ENCODE results near the gene SAMD9L. TPM values are rescaled to one million over a fixed set of nuclear protein-coding genes. Genes with fewer than 3 reads are reported as not detected.

Gene SAMD9L
- polyA plus RNA-seq (ENCODE audit: insufficient read length in 4 of 4), result 1 to 10 TPM; 2.3 to 5.1 (median 3.4) TPM

GRCh38 chr7:93148144-93148543 is at the start of gene SAMD9L:
Gene SAMD9L (minus strand): TSS chr7:93148385. CDS start chr7:93135971, 12,414 bp downstream.
- no peak for DNase-seq (ENCODE audit: low read depth in 4 of 4, low spot score in 2 of 4)

- DNase-seq (ENCODE audit: low read depth in 4 of 4, low spot score in 2 of 4), result no peak
These were observed 48.2 kb upstream of the SAMD9L start for GRCh38 chr7:93196336-93196735.

GRCh38 chr7:93194386-93194785 is 46.2 kb upstream of the SAMD9L start:
- no peak for DNase-seq (ENCODE audit: low read depth in 4 of 4, low spot score in 2 of 4)

- no peak for DNase-seq (ENCODE audit: low read depth in 4 of 4, low spot score in 2 of 4)
These were observed 40.9 kb upstream of the SAMD9L start for GRCh38 chr7:93188870-93189634.

- DNase-seq (ENCODE audit: low read depth in 4 of 4, low spot score in 2 of 4), result no peak
These were observed 37.3 kb upstream of the SAMD9L start for GRCh38 chr7:93185303-93186027.

GRCh38 chr7:93179173-93179572 is 31.0 kb upstream of the SAMD9L start:
- no peak for DNase-seq (ENCODE audit: low read depth in 4 of 4, low spot score in 2 of 4)

GRCh38 chr7:93178213-93178612 is 30.0 kb upstream of the SAMD9L start:
- DNase-seq (ENCODE audit: low read depth in 4 of 4, low spot score in 2 of 4), result no peak

GRCh38 chr7:93176992-93177580 is 28.9 kb upstream of the SAMD9L start:
- no peak for DNase-seq (ENCODE audit: low read depth in 4 of 4, low spot score in 2 of 4)

GRCh38 chr7:93175219-93175618 is 27.0 kb upstream of the SAMD9L start:
- DNase-seq (ENCODE audit: low read depth in 4 of 4, low spot score in 2 of 4), result no peak

GRCh38 chr7:93172683-93173082 is 24.5 kb upstream of the SAMD9L start:
- DNase-seq (ENCODE audit: low read depth in 4 of 4, low spot score in 2 of 4), result no peak

GRCh38 chr7:93171606-93172226 is 23.5 kb upstream of the SAMD9L start:
- no peak for DNase-seq (ENCODE audit: low read depth in 4 of 4, low spot score in 2 of 4)

GRCh38 chr7:93165447-93165846 is 17.3 kb upstream of the SAMD9L start:
- no peak for DNase-seq (ENCODE audit: low read depth in 4 of 4, low spot score in 2 of 4)

GRCh38 chr7:93164766-93165165 is 16.6 kb upstream of the SAMD9L start:
- DNase-seq (ENCODE audit: low read depth in 4 of 4, low spot score in 2 of 4), result no peak

- no peak for DNase-seq (ENCODE audit: low read depth in 4 of 4, low spot score in 2 of 4)
These were observed 13.1 kb upstream of the SAMD9L start for GRCh38 chr7:93161181-93161762.

GRCh38 chr7:93160410-93160809 is 12.2 kb upstream of the SAMD9L start:
- no peak for DNase-seq (ENCODE audit: low read depth in 4 of 4, low spot score in 2 of 4)

- DNase-seq (ENCODE audit: low read depth in 4 of 4, low spot score in 2 of 4), result no peak
These were observed 11.3 kb upstream of the SAMD9L start for GRCh38 chr7:93159490-93159889.

- no peak for DNase-seq (ENCODE audit: low read depth in 4 of 4, low spot score in 2 of 4)
These were observed 8.7 kb upstream of the SAMD9L start for GRCh38 chr7:93156884-93157283.

GRCh38 chr7:93150200-93150835 is 2.1 kb upstream of the SAMD9L start:
- DNase-seq (ENCODE audit: low read depth in 4 of 4, low spot score in 2 of 4), result no peak

- DNase-seq (ENCODE audit: low read depth in 4 of 4, low spot score in 2 of 4), result no peak
These were observed 542 bp upstream of the SAMD9L start for GRCh38 chr7:93148727-93149126.

GRCh38 chr7:93147363-93147762 is 822 bp downstream of the SAMD9L start:
- no peak for DNase-seq (ENCODE audit: low read depth in 4 of 4, low spot score in 2 of 4)
